GM21717 (cell line): ENCODE results near the gene TMEM63A.
"Not testable (repeated sequence)": the region's sequence is repeated elsewhere in the genome, so short reads cannot be mapped to it uniquely, and the experiment has no call there.

ENCODE experiments used
- ATAC-seq: cut with Tn5 transposase; IDR thresholded peaks from one replicate; pipeline ENCODE4 v1.9.1; 2021; ENCODE audit warnings: mild to moderate bottlenecking, moderate library complexity; ENCODE audit not compliant: unreplicated experiment

TMEM63A gene

GRCh38 chr1:225881959-225882693, at the start of gene TMEM63A:
TSS of gene TMEM63A (minus strand) at chr1:225882380. CDS start at chr1:225877580, 4,800 bp downstream.
- peak; percentile 75 for ATAC-seq

GRCh38 chr1:225931270-225932136, 49.3 kb upstream of the TMEM63A start:
- no peak for ATAC-seq

GRCh38 chr1:225930566-225930965, 48.4 kb upstream of the TMEM63A start:
- no peak for ATAC-seq

GRCh38 chr1:225929462-225929861, 47.3 kb upstream of the TMEM63A start:
- ATAC-seq, result not testable (repeated sequence)

GRCh38 chr1:225928186-225929175, 46.3 kb upstream of the TMEM63A start:
- ATAC-seq, result no peak

- no peak for ATAC-seq
Observed at GRCh38 chr1:225926551-225927113, 44.5 kb upstream of the TMEM63A start.

- ATAC-seq, result peak; percentile 98
Observed at GRCh38 chr1:225923692-225924555, 41.7 kb upstream of the TMEM63A start, which contains the start of gene PYCR2. TSS of gene PYCR2 (minus strand) at chr1:225924250. CDS start at chr1:225924110, 140 bp downstream.

GRCh38 chr1:225923381-225923691, 41.2 kb upstream of the TMEM63A start:
- ATAC-seq, result no peak

- no peak for ATAC-seq
Observed at GRCh38 chr1:225921734-225922709, 39.8 kb upstream of the TMEM63A start.

GRCh38 chr1:225919906-225920305, 37.7 kb upstream of the TMEM63A start:
- no peak for ATAC-seq

GRCh38 chr1:225918280-225918679, 36.1 kb upstream of the TMEM63A start:
- no peak for ATAC-seq

GRCh38 chr1:225917536-225917935, 35.4 kb upstream of the TMEM63A start:
- ATAC-seq, result no peak

- no peak for ATAC-seq
Observed at GRCh38 chr1:225917101-225917500, 34.9 kb upstream of the TMEM63A start.

GRCh38 chr1:225915538-225915991, 33.4 kb upstream of the TMEM63A start:
- no peak for ATAC-seq

GRCh38 chr1:225914947-225915346, 32.8 kb upstream of the TMEM63A start:
- ATAC-seq, result no peak

GRCh38 chr1:225914391-225914790, 32.2 kb upstream of the TMEM63A start:
- no peak for ATAC-seq

- ATAC-seq, result peak; percentile 74
Observed at GRCh38 chr1:225911191-225912130, 29.3 kb upstream of the TMEM63A start.
